Stomach (tissue), 9 donors: ENCODE data around the gene PCBP3. TPM values are rescaled to one million over a fixed set of nuclear protein-coding genes. Genes with fewer than 3 reads are reported as not detected.

Source experiments
- DNase-seq, 2 donors: peaks; one replicate each; pipeline versions ENCODE4 v3.0.0 to v3.0.0-alpha.2; 2013 to 2019
- H3K27ac ChIP-seq, 5 donors: fragments of 200-600 bp in 4 of 5; sonication (generic) in 4 of 5; one replicate each; pipeline ENCODE4 v1.5.1; 2013 to 2019; ENCODE audit warnings: mild to moderate bottlenecking in 1 of 5, moderate library complexity in 1 of 5
- H3K27me3 ChIP-seq, 3 donors: fragments of 200-600 bp; sonication (generic); one replicate each; pipeline ENCODE4 v1.5.1; 2017 to 2019; ENCODE audit warnings: mixed run types in 1 of 3
- H3K36me3 ChIP-seq, 4 donors: fragments of 200-600 bp; sonication (generic); 1 replicate in 3 of 4; 2 replicates in 1 of 4; pipeline ENCODE4 v1.5.1; 2016 to 2019
- H3K4me1 ChIP-seq, 4 donors: fragments of 200-600 bp; sonication (generic); one replicate each; pipeline ENCODE4 v1.5.1; 2016 to 2019
- H3K4me3 ChIP-seq, 4 donors: fragments of 200-600 bp; sonication (generic) in 3 of 4; one replicate each; pipeline ENCODE4 v1.5.1; 2016 to 2019; ENCODE audit warnings: mild to moderate bottlenecking in 1 of 4
- H3K9me3 ChIP-seq, 4 donors: fragments of 200-600 bp; sonication (generic); one replicate each; pipeline ENCODE4 v1.5.1; 2016 to 2019
- EP300 ChIP-seq: sonication (generic); formaldehyde crosslinking; IDR thresholded peaks from one replicate; pipeline ENCODE4 v1.6.1; 2017; ENCODE audit warnings: antibody characterized with exemption
- POLR2A ChIP-seq, 4 donors: fragments of 450-650 bp; IDR thresholded peaks; one replicate each; pipeline ENCODE4 v1.6.1; 2016; ENCODE audit warnings: antibody characterized with exemption in 4 of 4, control low read depth in 2 of 4, mild to moderate bottlenecking in 1 of 4, moderate library complexity in 1 of 4
- POLR2AphosphoS5 ChIP-seq, 3 donors: sonication (generic); formaldehyde crosslinking; IDR thresholded peaks; one replicate each; pipeline ENCODE4 v1.6.1; 2016; ENCODE audit warnings: antibody characterized with exemption in 3 of 3
- WGBS, 5 donors: extraction: QIAGEN DNeasy Blood & Tissue Kit in 3 of 5; methylation state at CpG; one replicate each; pipeline versions ENCODE4 v1.1.5 to v1.1.7; 2013 to 2018; 5-methylcytosine and 5-hydroxymethylcytosine counted together
- intact Hi-C: fragments of 100-400 bp; cut with DNase I; formaldehyde crosslinking; loops from one replicate; pipeline ENCODE4 v1.15.1; 2023; ENCODE audit warnings: low total_unique reads
- polyA plus RNA-seq, 3 donors: library from polyadenylated mRNA; stranded (reverse); fragments of 200-250 nt; gene quantifications; one replicate each; pipeline ENCODE4 v1.2.3, GENCODE V29; 2013
- total RNA-seq, 5 donors: library from RNA; depleted of rRNA; stranded (reverse); fragments of >200 nt; gene quantifications; one replicate each; pipeline versions ENCODE4 v1.1.0 to v1.2.3, GENCODE V29; 2014 to 2016
- TF ChIP-seq, protein P1 (sequence below), 7 experiments: fragments of 450-650 bp in 4 of 7; fragments of 200-600 bp in 3 of 7; sonication (generic) in 3 of 7; IDR thresholded peaks; one replicate each; pipeline ENCODE4 v1.5.1; 2016 to 2019; ENCODE audit warnings: antibody characterized with exemption in 7 of 7, control low read depth in 2 of 7, mild to moderate bottlenecking in 1 of 7
- donor health status: healthy with polysubstance abuse.
- donor health status: Bipolar disorder and iron deficiency.
- donor health status: healthy.

The PCBP3 gene
- total and polyA plus RNA-seq, 8 donors: 1.8 to 10.9 (median 3.3) TPM; not detected in 3

DNA sequence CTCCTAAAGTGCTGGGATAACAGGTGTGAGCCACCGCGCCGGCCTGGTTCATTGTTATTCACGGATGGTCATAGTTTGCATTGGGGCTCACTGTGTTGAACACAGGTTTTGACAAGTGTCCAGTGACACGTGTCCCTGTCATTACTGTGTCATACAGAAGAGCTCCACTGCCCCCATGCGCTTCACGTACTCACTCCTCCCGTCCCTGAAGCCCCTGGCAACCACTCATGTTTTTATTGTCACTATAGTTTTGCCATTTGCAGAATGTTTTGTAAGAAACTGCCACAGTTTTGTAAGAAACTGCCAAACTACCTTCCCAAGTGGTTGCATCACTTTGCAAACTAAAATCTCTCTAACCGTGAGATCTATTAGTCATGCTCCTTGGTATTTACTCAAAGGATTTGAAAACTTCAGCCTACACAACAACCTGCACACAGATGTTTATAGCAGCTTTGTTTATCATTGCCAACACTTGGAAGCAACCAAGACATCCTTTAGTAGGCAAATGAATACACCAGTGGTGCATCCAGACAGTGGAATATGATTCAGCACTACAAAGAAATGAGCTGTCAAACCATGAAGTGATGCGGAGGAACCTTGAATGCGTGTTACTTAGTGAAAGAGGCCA, 174.9 kb downstream of the PCBP3 start:
- intact Hi-C loops: no loop called here
- H3K9me3 ChIP-seq: no peaks in the 10 kb centered on the region
- TF ChIP-seq POLR2AphosphoS5 (IDR thresholded peaks at IDR 0.05) (no peak), EP300 (no peak)
- TF ChIP-seq, protein P1, sequence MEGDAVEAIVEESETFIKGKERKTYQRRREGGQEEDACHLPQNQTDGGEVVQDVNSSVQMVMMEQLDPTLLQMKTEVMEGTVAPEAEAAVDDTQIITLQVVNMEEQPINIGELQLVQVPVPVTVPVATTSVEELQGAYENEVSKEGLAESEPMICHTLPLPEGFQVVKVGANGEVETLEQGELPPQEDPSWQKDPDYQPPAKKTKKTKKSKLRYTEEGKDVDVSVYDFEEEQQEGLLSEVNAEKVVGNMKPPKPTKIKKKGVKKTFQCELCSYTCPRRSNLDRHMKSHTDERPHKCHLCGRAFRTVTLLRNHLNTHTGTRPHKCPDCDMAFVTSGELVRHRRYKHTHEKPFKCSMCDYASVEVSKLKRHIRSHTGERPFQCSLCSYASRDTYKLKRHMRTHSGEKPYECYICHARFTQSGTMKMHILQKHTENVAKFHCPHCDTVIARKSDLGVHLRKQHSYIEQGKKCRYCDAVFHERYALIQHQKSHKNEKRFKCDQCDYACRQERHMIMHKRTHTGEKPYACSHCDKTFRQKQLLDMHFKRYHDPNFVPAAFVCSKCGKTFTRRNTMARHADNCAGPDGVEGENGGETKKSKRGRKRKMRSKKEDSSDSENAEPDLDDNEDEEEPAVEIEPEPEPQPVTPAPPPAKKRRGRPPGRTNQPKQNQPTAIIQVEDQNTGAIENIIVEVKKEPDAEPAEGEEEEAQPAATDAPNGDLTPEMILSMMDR (IDR thresholded peaks at IDR 0.05): no peak
- no peak overlapping the region for H3K4me3 ChIP-seq
- WGBS, 5 donors: 67 to 74% (median 68%) methylated on average over 11 of the region's 11 CpGs
- peaks cover 0 to 20% (median 3%) of the 10 kb centered on the region in 4 donors for H3K4me1 ChIP-seq
- H3K27ac ChIP-seq: no peak overlapping the region
- no peak for DNase-seq
- H3K36me3 ChIP-seq: no peaks in the 10 kb centered on the region
- H3K27me3 ChIP-seq: peaks cover 0 to 26% (median 0%) of the 10 kb centered on the region in 3 donors

DNA sequence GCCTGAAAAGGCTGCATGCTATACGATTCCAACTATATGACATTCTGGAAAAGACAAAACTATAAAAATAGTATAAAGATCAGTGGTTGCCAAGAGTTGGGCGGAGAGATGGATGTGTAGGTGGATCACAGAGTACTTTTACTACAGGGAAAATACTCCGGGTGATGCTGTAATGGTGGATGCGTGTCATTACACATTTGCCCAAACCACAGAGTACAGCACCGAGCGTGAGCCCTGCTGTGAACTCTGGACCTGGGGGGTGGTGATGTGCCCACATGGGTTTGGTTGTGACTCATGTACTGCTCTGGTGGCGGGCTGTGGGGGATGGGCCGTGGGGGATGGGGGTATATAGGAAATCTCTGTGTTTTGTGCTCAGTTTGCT, 175.4 kb downstream of the PCBP3 start:
- H3K27me3 ChIP-seq: peaks cover 0 to 30% (median 0%) of the 10 kb centered on the region in 3 donors
- no peak overlapping the region for H3K4me3 ChIP-seq
- no peaks in the 10 kb centered on the region for H3K36me3 ChIP-seq
- 47 to 57% (median 49%) methylated on average over 8 of the region's 8 CpGs for WGBS, 5 donors
- no peaks in the 10 kb centered on the region for H3K9me3 ChIP-seq
- no peak overlapping the region for H3K27ac ChIP-seq
- no peak for TF ChIP-seq POLR2A (IDR thresholded peaks at IDR 0.05)
- no peak for TF ChIP-seq EP300
- TF ChIP-seq, protein P1 (IDR thresholded peaks at IDR 0.05): no peak
- TF ChIP-seq POLR2AphosphoS5 (IDR thresholded peaks at IDR 0.05): no peak
- intact Hi-C loops: no loop called here
- DNase-seq: no peak
- H3K4me1 ChIP-seq: peaks cover 0 to 20% (median 3%) of the 10 kb centered on the region in 4 donors

DNA sequence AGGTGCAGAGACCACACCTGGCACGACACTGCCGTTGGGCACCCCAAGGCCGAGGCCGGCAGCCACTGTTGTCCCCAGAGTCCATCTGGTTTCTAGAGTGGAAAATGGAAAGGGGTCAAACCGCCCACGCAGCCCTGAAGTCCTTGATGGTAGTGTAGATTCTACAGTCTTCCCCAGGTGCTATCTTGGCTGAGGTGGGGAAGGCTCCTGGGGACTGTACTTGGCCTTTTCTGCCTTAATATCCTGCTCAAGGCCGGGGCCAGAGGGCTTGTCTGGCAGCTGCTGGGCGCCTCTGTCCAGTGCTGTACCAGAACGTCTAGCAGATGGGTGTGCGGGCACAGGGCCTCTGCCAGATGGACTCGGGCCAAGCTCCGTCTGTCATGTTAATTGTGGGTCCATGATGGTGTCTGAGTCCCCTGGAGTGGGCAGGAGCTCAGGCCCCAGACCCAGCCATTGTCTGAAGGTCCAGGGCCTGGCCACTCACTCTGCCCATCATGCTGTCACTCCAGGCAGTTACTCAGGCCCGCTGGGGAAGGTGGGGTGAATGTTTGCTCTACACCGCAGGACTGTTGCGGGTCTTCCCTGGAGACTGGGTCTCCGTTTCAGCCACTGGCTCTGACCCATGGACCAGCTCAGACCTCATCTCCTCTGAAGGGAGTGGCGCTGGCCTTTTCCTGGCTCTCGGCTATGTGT, 176.1 kb downstream of the PCBP3 start:
- no peaks in the 10 kb centered on the region for H3K9me3 ChIP-seq
- WGBS, 5 donors: 68 to 82% (median 72%) methylated on average over 15 to 18 of the region's 18 CpGs
- intact Hi-C loops: loop anchor here (5.0 kb wide), 1 partner anchor 262 kb away; no protein-coding TSS in a partner anchor
- peaks cover 0 to 36% (median 0%) of the 10 kb centered on the region in 3 donors for H3K27me3 ChIP-seq
- H3K27ac ChIP-seq: no peak overlapping the region
- TF ChIP-seq EP300: no peak
- TF ChIP-seq POLR2A (IDR thresholded peaks at IDR 0.05): no peak
- TF ChIP-seq, protein P1 (IDR thresholded peaks at IDR 0.05): no peak
- no peak for TF ChIP-seq POLR2AphosphoS5 (IDR thresholded peaks at IDR 0.05)
- H3K36me3 ChIP-seq: no peaks in the 10 kb centered on the region
- no peak for DNase-seq
- H3K4me3 ChIP-seq: no peak overlapping the region
- H3K4me1 ChIP-seq: peaks cover 0 to 20% (median 3%) of the 10 kb centered on the region in 4 donors

DNA sequence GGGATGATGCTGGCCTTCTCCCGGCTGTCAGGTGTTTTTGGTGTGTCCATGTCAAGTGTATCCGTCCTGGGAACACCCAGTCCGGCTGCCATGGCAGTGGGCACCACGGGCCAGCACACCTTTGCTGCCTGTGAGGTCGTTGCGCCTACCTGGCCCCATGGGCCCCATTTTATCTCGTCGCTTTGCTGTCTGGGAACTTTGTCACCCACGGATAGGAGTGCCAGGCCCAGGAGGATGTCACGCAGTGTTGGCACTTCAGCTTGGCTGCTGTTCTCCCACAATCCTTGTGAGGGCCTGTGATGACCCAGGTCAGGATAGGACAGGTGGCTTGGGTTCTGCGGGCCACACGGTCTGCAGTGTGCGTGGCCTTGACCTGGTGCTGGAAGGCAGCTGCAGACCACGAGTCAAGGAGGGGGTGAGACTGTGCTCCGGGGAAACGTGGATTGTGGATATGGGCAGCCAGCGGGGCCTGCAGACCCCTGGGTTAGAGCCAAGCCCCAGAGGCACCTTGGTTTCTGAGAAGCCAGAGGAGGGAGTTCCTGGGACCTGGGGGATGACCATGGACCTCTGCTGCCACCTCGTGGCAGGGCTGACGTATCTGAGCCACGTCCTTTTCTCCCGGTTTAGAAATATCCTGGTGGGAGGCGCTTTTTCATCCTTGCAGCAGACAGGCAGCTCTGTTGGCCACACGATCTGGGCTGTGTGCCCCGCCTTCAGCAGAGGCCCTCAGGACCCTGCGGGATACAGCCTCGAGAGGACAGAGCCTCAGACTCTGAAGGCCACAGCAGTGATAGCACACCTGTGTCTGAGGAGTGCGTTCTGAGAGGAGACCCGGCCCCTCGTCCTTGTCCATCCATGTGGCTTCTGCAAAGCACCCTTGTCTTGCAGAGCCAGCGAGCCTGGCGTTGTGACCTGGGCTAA, 176.9 kb downstream of the PCBP3 start:
- no peak overlapping the region for H3K4me3 ChIP-seq
- H3K36me3 ChIP-seq: no peaks in the 10 kb centered on the region
- intact Hi-C loops: loop anchor here (5.0 kb wide), 1 partner anchor 263 kb away; no protein-coding TSS in a partner anchor
- DNase-seq: peak; percentile 75 to 95
- peaks cover 0 to 43% (median 6%) of the 10 kb centered on the region in 3 donors for H3K27me3 ChIP-seq
- H3K9me3 ChIP-seq: no peaks in the 10 kb centered on the region
- H3K4me1 ChIP-seq: peaks cover 0 to 20% (median 3%) of the 10 kb centered on the region in 4 donors
- WGBS, 5 donors: 37 to 42% (median 38%) methylated on average over 21 to 31 of the region's 31 CpGs
- H3K27ac ChIP-seq: no peak overlapping the region
- TF ChIP-seq POLR2A (IDR thresholded peaks at IDR 0.05): no peak
- TF ChIP-seq, protein P1 (IDR thresholded peaks at IDR 0.05): peak in 5 of 7 experiments; percentile 47 to 82 (median 74)
